ENCODE data around the gene ABLIM2. TPM values are rescaled to one million over a fixed set of nuclear protein-coding genes. Genes with fewer than 3 reads are reported as not detected.

Gene ABLIM2
- total and polyA plus RNA-seq, 2 of the 4 experiments (the other 2 are of a cell fraction): under 0.01 to 0.10 TPM

DNA sequence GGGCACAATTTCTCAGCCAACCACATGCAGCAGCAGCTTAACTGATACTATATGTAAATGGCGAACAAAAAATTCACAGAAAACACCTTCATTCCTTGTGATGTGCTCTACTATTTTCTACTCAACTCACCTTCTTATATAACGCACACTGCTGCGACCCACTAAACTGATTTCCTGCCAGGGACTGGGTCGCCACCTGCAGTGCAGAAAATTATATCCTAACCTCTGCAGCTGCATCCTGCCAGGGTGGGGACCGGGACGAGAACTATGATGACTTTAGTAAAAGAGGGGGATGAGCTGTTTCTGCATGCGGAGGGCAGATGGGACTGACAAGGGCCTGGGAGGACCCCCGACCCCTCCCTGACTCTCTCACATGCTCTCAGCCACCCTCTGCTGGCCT is 27.4 kb downstream of the ABLIM2 start:
- Histone ChIP-seq H3K9ac (ENCODE audit: low read depth, low read length) (no peak overlapping the region), H2AFZ (replicated peaks; ENCODE audit: low read length, poor library complexity) (no peak overlapping the region), H3K36me3 (ENCODE audit: control insufficient read depth, insufficient read depth, low read length) (no peaks in the 10 kb centered on the region), H3K56ac (ENCODE audit: extremely low read depth, insufficient read depth, low read length) (no peak overlapping the region), H2AK9ac (replicated peaks; ENCODE audit: low read depth, low read length, poor library complexity) (no peak overlapping the region), H3K23ac (ENCODE audit: low read depth, low read length) (no peak overlapping the region), H2BK15ac (ENCODE audit: low read depth, low read length) (no peak overlapping the region), H3K27me3 (ENCODE audit: control insufficient read depth, insufficient read depth, low read length) (peaks cover 64% of the 10 kb centered on the region), H3K9me3 (ENCODE audit: control insufficient read depth, insufficient read depth, low read length) (no peaks in the 10 kb centered on the region), H4K91ac (ENCODE audit: insufficient read depth, low read depth, low read length) (no peak overlapping the region), H2BK20ac (ENCODE audit: low read depth, low read length) (no peak overlapping the region), H3K18ac (ENCODE audit: low read depth, low read length) (no peak overlapping the region), H2AK5ac (ENCODE audit: low read depth, low read length) (no peak overlapping the region), H4K20me1 (ENCODE audit: insufficient read depth, low read length) (no peaks in the 10 kb centered on the region), H4K8ac (ENCODE audit: low read depth in 2 of 2, low read length in 2 of 2) (no peak overlapping the region), H3K27ac (ENCODE audit: insufficient read depth, low read length) (no peak overlapping the region), H3K4ac (ENCODE audit: low read depth, low read length) (no peak overlapping the region), H3K4me3 (ENCODE audit: insufficient read depth, low read depth, low read length) (no peak overlapping the region), H2BK5ac (ENCODE audit: low read depth, low read length, poor library complexity, severe bottlenecking) (no peak overlapping the region), H2BK120ac (ENCODE audit: low read depth, low read length) (no peak overlapping the region), H3K14ac (replicated peaks; ENCODE audit: low read depth, low read length) (no peak overlapping the region), H4K5ac (ENCODE audit: low read depth, low read length) (no peak overlapping the region), H3K4me2 (ENCODE audit: low read depth, low read length) (no peak overlapping the region), H3K9me1 (ENCODE audit: insufficient read depth, low read length) (no peaks in the 10 kb centered on the region; the same call in 1 of the 2 replicates), H3K79me1 (ENCODE audit: low read depth in 1 of 2, low read length in 2 of 2) (no peaks in the 10 kb centered on the region), H3K4me1 (ENCODE audit: control insufficient read depth, insufficient read depth, low read length) (no peaks in the 10 kb centered on the region)
- TF ChIP-seq RAD21 (IDR thresholded peaks at IDR 0.05; ENCODE audit: low read length): no peak
- no peak for TF ChIP-seq MAZ (IDR thresholded peaks at IDR 0.05; ENCODE audit: borderline replicate concordance, low read depth, low read length)
- no peak for TF ChIP-seq FOS (IDR thresholded peaks at IDR 0.05; ENCODE audit: low read depth, low read length)
- TF ChIP-seq, protein P1, sequence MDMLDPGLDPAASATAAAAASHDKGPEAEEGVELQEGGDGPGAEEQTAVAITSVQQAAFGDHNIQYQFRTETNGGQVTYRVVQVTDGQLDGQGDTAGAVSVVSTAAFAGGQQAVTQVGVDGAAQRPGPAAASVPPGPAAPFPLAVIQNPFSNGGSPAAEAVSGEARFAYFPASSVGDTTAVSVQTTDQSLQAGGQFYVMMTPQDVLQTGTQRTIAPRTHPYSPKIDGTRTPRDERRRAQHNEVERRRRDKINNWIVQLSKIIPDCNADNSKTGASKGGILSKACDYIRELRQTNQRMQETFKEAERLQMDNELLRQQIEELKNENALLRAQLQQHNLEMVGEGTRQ (IDR thresholded peaks at IDR 0.05; ENCODE audit: low read depth, low read length): no peak
- no peak for TF ChIP-seq CHD1 (IDR thresholded peaks at IDR 0.05; ENCODE audit: low read depth, low read length)
- no peak for TF ChIP-seq RFX5 (IDR thresholded peaks at IDR 0.05; ENCODE audit: low read depth, low read length)
- TF ChIP-seq CEBPB (IDR thresholded peaks at IDR 0.05; ENCODE audit: low read depth, low read length): no peak
- TF ChIP-seq, protein P2, sequence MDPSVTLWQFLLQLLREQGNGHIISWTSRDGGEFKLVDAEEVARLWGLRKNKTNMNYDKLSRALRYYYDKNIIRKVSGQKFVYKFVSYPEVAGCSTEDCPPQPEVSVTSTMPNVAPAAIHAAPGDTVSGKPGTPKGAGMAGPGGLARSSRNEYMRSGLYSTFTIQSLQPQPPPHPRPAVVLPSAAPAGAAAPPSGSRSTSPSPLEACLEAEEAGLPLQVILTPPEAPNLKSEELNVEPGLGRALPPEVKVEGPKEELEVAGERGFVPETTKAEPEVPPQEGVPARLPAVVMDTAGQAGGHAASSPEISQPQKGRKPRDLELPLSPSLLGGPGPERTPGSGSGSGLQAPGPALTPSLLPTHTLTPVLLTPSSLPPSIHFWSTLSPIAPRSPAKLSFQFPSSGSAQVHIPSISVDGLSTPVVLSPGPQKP (IDR thresholded peaks at IDR 0.05; ENCODE audit: borderline replicate concordance, low read depth, low read length): no peak
- TF ChIP-seq MAFK (IDR thresholded peaks at IDR 0.05; ENCODE audit: low read depth, low read length): no peak
- no peak for TF ChIP-seq NFE2L2 (IDR thresholded peaks at IDR 0.05; ENCODE audit: low read depth, low read length)
- TF ChIP-seq, protein P3, sequence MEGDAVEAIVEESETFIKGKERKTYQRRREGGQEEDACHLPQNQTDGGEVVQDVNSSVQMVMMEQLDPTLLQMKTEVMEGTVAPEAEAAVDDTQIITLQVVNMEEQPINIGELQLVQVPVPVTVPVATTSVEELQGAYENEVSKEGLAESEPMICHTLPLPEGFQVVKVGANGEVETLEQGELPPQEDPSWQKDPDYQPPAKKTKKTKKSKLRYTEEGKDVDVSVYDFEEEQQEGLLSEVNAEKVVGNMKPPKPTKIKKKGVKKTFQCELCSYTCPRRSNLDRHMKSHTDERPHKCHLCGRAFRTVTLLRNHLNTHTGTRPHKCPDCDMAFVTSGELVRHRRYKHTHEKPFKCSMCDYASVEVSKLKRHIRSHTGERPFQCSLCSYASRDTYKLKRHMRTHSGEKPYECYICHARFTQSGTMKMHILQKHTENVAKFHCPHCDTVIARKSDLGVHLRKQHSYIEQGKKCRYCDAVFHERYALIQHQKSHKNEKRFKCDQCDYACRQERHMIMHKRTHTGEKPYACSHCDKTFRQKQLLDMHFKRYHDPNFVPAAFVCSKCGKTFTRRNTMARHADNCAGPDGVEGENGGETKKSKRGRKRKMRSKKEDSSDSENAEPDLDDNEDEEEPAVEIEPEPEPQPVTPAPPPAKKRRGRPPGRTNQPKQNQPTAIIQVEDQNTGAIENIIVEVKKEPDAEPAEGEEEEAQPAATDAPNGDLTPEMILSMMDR (conservative IDR thresholded peaks at IDR 0.05; ENCODE audit: low read depth, low read length): no peak
- no peak for TF ChIP-seq SMC3 (IDR thresholded peaks at IDR 0.05; ENCODE audit: low read depth, low read length)
- no peak for TF ChIP-seq POLR2A (IDR thresholded peaks at IDR 0.05; ENCODE audit: low read depth, low read length)
- no peak for TF ChIP-seq RCOR1 (IDR thresholded peaks at IDR 0.05; ENCODE audit: insufficient replicate concordance, low read length)
- no peak for TF ChIP-seq BHLHE40 (IDR thresholded peaks at IDR 0.05; ENCODE audit: low read depth, low read length)
- ChIA-PET CTCF (no interaction called here), POLR2A (ENCODE audit: unreplicated experiment) (no interaction called here)
- ATAC-seq (ENCODE audit: low read depth) (no peak), DNase-seq (no peak)
- no TSS peak for BruUV-seq (replicated peaks)
- in situ Hi-C loops (cut with MboI; ENCODE audit: low sequenced_read_pairs): no loop called here
- WGBS, 2 experiments (ENCODE audit: extremely low coverage in 2 of 2, insufficient read length in 1 of 2): no CpG with 5 or more reads among the region's 8 CpGs
- dilution Hi-C loops (cut with HindIII; ENCODE audit: low sequenced_read_pairs, unreplicated experiment): no loop called here
- intact Hi-C loops (cut with micrococcal nuclease): no loop called here
